Caco-2 (cell line): ENCODE data around the gene CD38. TPM values are rescaled to one million over a fixed set of nuclear protein-coding genes. Genes with fewer than 3 reads are reported as not detected.
"Not testable (repeated sequence)": the region's sequence is repeated elsewhere in the genome, so short reads cannot be mapped to it uniquely, and the experiment has no call there.

Source experiments
- Bru-seq: library from RNA; stranded (reverse); fragments of 400-500 nt; gene quantifications from one replicate; lab custom pipeline; 2021; lab: Mats Ljungman, UMichigan
- BruChase-seq, 2 experiments: library from RNA; stranded (reverse); fragments of 400-500 nt; gene quantifications; one replicate each; lab custom pipeline; 2021; lab: Mats Ljungman, UMichigan
- BruUV-seq: library from RNA; stranded (reverse); fragments of 400-500 nt; replicated peaks from 2 replicates; lab custom pipeline; 2021; lab: Mats Ljungman, UMichigan
- CTCF ChIA-PET: fragments of 300-600 bp; sonication (Branson Sonifier 250); formaldehyde crosslinking; loops from one replicate; lab custom pipeline; 2022; ENCODE audit warnings: antibody characterized with exemption; lab: Charles Lee
- POLR2A ChIA-PET: fragments of 300-600 bp; sonication (Branson Sonifier 250); formaldehyde crosslinking; loops from one replicate; lab custom pipeline; 2022; ENCODE audit warnings: antibody characterized with exemption; lab: Charles Lee
- DNase-seq, 2 experiments: peaks; one replicate each; pipeline versions ENCODE4 v3.0.0 to v3.0.0-alpha.2; 2020 to 2022
- H3K27me3 ChIP-seq: replicated peaks from 2 replicates; pipeline ENCODE4 v1.6.0; 2011; ENCODE audit warnings: low read length; ENCODE audit not compliant: control insufficient read depth, insufficient read depth
- H3K36me3 ChIP-seq: 2 replicates; pipeline ENCODE4 v1.5.1; 2011; ENCODE audit warnings: low read length; ENCODE audit not compliant: control insufficient read depth, insufficient read depth
- H3K4me1 ChIP-seq: fragments of 250-450 bp; sonication (Bioruptor Pico); 2 replicates; pipeline ENCODE4 v1.5.1; 2020; ENCODE audit warnings: mild to moderate bottlenecking
- H3K4me3 ChIP-seq: 2 replicates; pipeline ENCODE4 v1.5.1; 2011; ENCODE audit warnings: low read depth, mild to moderate bottlenecking, control low read depth, low read length
- H3K9me3 ChIP-seq: fragments of 250-450 bp; sonication (Bioruptor Pico); 2 replicates; pipeline ENCODE4 v1.5.1; 2020; ENCODE audit warnings: mild to moderate bottlenecking, moderate library complexity
- H3K27ac Mint-ChIP-seq: one replicate; pipeline ENCODE4 v1.8.0; 2022; ENCODE audit warnings: mixed read lengths; ENCODE audit not compliant: unreplicated experiment
- H3K27me3 Mint-ChIP-seq: one replicate; pipeline ENCODE4 v1.8.0; 2022; ENCODE audit warnings: mixed read lengths; ENCODE audit not compliant: insufficient read depth, unreplicated experiment
- H3K36me3 Mint-ChIP-seq: one replicate; pipeline ENCODE4 v1.8.0; 2022; ENCODE audit warnings: mild to moderate bottlenecking, mixed read lengths; ENCODE audit not compliant: insufficient read depth, unreplicated experiment
- H3K4me1 Mint-ChIP-seq: one replicate; pipeline ENCODE4 v1.8.0; 2022; ENCODE audit warnings: low read depth, mixed read lengths; ENCODE audit not compliant: unreplicated experiment
- H3K4me3 Mint-ChIP-seq: one replicate; pipeline ENCODE4 v1.8.0; 2022; ENCODE audit warnings: mild to moderate bottlenecking, moderate library complexity, mixed read lengths; ENCODE audit not compliant: unreplicated experiment
- H3K9me3 Mint-ChIP-seq: one replicate; pipeline ENCODE4 v1.8.0; 2022; ENCODE audit warnings: mixed read lengths; ENCODE audit not compliant: unreplicated experiment
- CTCF ChIP-seq, 2 experiments: fragments of 200-600 bp in 1 of 2; IDR thresholded peaks; 1 replicate in 1 of 2; 2 replicates in 1 of 2; pipeline versions ENCODE4 v1.5.1 to v1.8.0; 2011 to 2022; ENCODE audit warnings: antibody characterized with exemption in 1 of 2, control low read depth in 1 of 2, inconsistent platforms in 1 of 2, low read depth in 1 of 2, low read length in 1 of 2, mild to moderate bottlenecking in 1 of 2, moderate library complexity in 1 of 2; ENCODE audit not compliant: insufficient read depth in 1 of 2, severe bottlenecking in 1 of 2, unreplicated experiment in 1 of 2
- intact Hi-C: fragments of 100-400 bp; cut with micrococcal nuclease; formaldehyde crosslinking; loops from one replicate; pipeline ENCODE4 v1.10.0; 2022; ENCODE audit not compliant: unreplicated experiment
- long read RNA-seq: library from polyadenylated mRNA; stranded (forward); transcript quantifications from one replicate; pipeline ENCODE4 v2.0.0, GENCODE V29; 2022
- total RNA-seq: library from RNA; stranded (reverse); gene quantifications from 2 replicates; pipeline ENCODE4 v1.2.3, GENCODE V29; 2022

CD38 gene
- total RNA-seq: not detected in 2 replicates
- Bru-seq, nascent RNA: percentile 10 among the genes with signal in this experiment
- percentile 12 among the genes with signal in this experiment for BruChase-seq, experiment 1, labeled RNA remaining after a 2-hour chase
- percentile 18 among the genes with signal in this experiment for BruChase-seq, experiment 2, labeled RNA remaining after a 6-hour chase
- long read RNA-seq: 0 reads

- ChIA-PET CTCF (no interaction called here), POLR2A (no interaction called here)
- no peak for TF ChIP-seq CTCF (IDR thresholded peaks at IDR 0.05; ENCODE audit: insufficient read depth in 1 of 2, low read depth in 1 of 2, low read length in 1 of 2, severe bottlenecking in 1 of 2, unreplicated experiment in 1 of 2)
- H3K4me1 Mint-ChIP-seq: peaks cover 6% of the 10 kb centered on the region
- no peak for DNase-seq
- intact Hi-C loops: no loop called here
- BruUV-seq: no TSS peak
- Histone ChIP-seq H3K4me1 (no peaks in the 10 kb centered on the region), H3K27me3 (no peaks in the 10 kb centered on the region), H3K9me3 (no peaks in the 10 kb centered on the region), H3K4me3 (peak within 1 kb of the TSS; percentile 17), H3K36me3 (no peaks in the 10 kb centered on the region)
- no peaks in the 10 kb centered on the region for H3K36me3 Mint-ChIP-seq
- H3K4me3 Mint-ChIP-seq: peak within 1 kb of the TSS; percentile 57
- H3K27ac Mint-ChIP-seq: no peak within 1 kb of the TSS
- H3K9me3 Mint-ChIP-seq: no peaks in the 10 kb centered on the region
- peaks cover 38% of the 10 kb centered on the region for H3K27me3 Mint-ChIP-seq
Observed at GRCh38 chr4:15778289-15779241, at the start of gene CD38. Gene CD38, plus strand, starts transcription at chr4:15778328. Its CDS starts 87 bp downstream, at chr4:15778415.

GRCh38 chr4:15729910-15730533 is 48.1 kb upstream of the CD38 start:
- ChIA-PET POLR2A (no interaction called here), CTCF (no interaction called here)
- intact Hi-C loops: loop anchor here (2.0 to 5.0 kb wide), 3 partner anchors 27 to 272 kb away; no protein-coding TSS in a partner anchor
- Histone ChIP-seq H3K4me3 (no peak overlapping the region), H3K27me3 (no peaks in the 10 kb centered on the region), H3K4me1 (no peaks in the 10 kb centered on the region), H3K36me3 (no peaks in the 10 kb centered on the region), H3K9me3 (no peaks in the 10 kb centered on the region)
- no TSS peak for BruUV-seq
- Mint-ChIP-seq H3K27me3 (peaks cover 3% of the 10 kb centered on the region), H3K27ac (no peak overlapping the region), H3K36me3 (no peaks in the 10 kb centered on the region), H3K9me3 (no peaks in the 10 kb centered on the region), H3K4me1 (no peaks in the 10 kb centered on the region), H3K4me3 (no peak overlapping the region)
- TF ChIP-seq CTCF (IDR thresholded peaks at IDR 0.05; ENCODE audit: insufficient read depth in 1 of 2, low read depth in 1 of 2, low read length in 1 of 2, severe bottlenecking in 1 of 2, unreplicated experiment in 1 of 2): peak; percentile 66 to 67
- peak in 1 of 2 experiments; percentile 38 for DNase-seq

GRCh38 chr4:15733061-15733460 is 45.1 kb upstream of the CD38 start:
- H3K36me3 Mint-ChIP-seq, DNase-seq, CTCF ChIA-PET, H3K27me3 ChIP-seq, H3K27me3 Mint-ChIP-seq, H3K4me3 ChIP-seq, H3K9me3 Mint-ChIP-seq, H3K9me3 ChIP-seq, H3K36me3 ChIP-seq, intact Hi-C loops, BruUV-seq, H3K4me1 Mint-ChIP-seq, H3K4me3 Mint-ChIP-seq, POLR2A ChIA-PET, H3K27ac Mint-ChIP-seq, H3K4me1 ChIP-seq: not testable (repeated sequence)
